Esophagus muscularis mucosa (tissue), 4 donors: ENCODE measurements around the gene ASTN2. TPM values are rescaled to one million over a fixed set of nuclear protein-coding genes. Genes with fewer than 3 reads are reported as not detected.

Source experiments
- DNase-seq: peaks from one replicate; pipeline ENCODE4 v3.0.0-alpha.2; 2017; ENCODE audit errors: extremely low spot score
- H3K27ac ChIP-seq, 4 donors: fragments of 200-600 bp; sonication (generic); replicated peaks in 1 of 4; 1 replicate in 3 of 4; 2 replicates in 1 of 4; pipeline ENCODE4 v1.5.1; 2016 to 2019; ENCODE audit warnings: mild to moderate bottlenecking in 1 of 4
- H3K27me3 ChIP-seq, 4 donors: fragments of 200-600 bp; sonication (generic); one replicate each; pipeline versions ENCODE4 v1.5.1 to v1.6.0; 2016 to 2019
- H3K36me3 ChIP-seq, 4 donors: fragments of 200-600 bp; sonication (generic); one replicate each; pipeline ENCODE4 v1.5.1; 2016 to 2019
- H3K4me1 ChIP-seq, 4 donors: fragments of 200-600 bp; sonication (generic); one replicate each; pipeline ENCODE4 v1.5.1; 2016 to 2019
- H3K4me3 ChIP-seq, 4 donors: fragments of 200-600 bp; sonication (generic); 1 replicate in 2 of 4; 2 replicates in 2 of 4; pipeline ENCODE4 v1.5.1; 2016 to 2019; ENCODE audit warnings: mild to moderate bottlenecking in 4 of 4, moderate library complexity in 1 of 4
- H3K9me3 ChIP-seq, 4 donors: fragments of 200-600 bp; sonication (generic); 1 replicate in 3 of 4; 2 replicates in 1 of 4; pipeline ENCODE4 v1.5.1; 2016 to 2019
- EP300 ChIP-seq: sonication (generic); formaldehyde crosslinking; IDR thresholded peaks from one replicate; pipeline ENCODE4 v1.6.1; 2017; ENCODE audit warnings: antibody characterized with exemption
- POLR2A ChIP-seq: fragments of 450-650 bp; IDR thresholded peaks from one replicate; pipeline ENCODE4 v1.6.1; 2017; ENCODE audit warnings: antibody characterized with exemption, moderate library complexity, mild to moderate bottlenecking, low read depth
- POLR2AphosphoS5 ChIP-seq, 2 donors: sonication (generic); formaldehyde crosslinking; IDR thresholded peaks; one replicate each; pipeline ENCODE4 v1.6.1; 2017; ENCODE audit warnings: antibody characterized with exemption in 2 of 2
- WGBS: methylation state at CpG from one replicate; pipeline ENCODE4 v1.1.5; 2018; 5-methylcytosine and 5-hydroxymethylcytosine counted together
- intact Hi-C: fragments of 100-400 bp; cut with DNase I; formaldehyde crosslinking; loops from one replicate; pipeline ENCODE4 v1.15.1; 2023
- total RNA-seq, 4 donors: library from RNA; depleted of rRNA; stranded (reverse); fragments of >200 nt; gene quantifications; one replicate each; pipeline versions ENCODE4 v1.1.0 to v1.2.1, GENCODE V29; 2016
- TF ChIP-seq, protein P1 (sequence below), 3 experiments: fragments of 200-600 bp in 2 of 3; fragments of 450-650 bp in 1 of 3; sonication (generic) in 2 of 3; IDR thresholded peaks; one replicate each; pipeline ENCODE4 v1.5.1; 2017 to 2019; ENCODE audit warnings: antibody characterized with exemption in 3 of 3, mild to moderate bottlenecking in 2 of 3, moderate library complexity in 1 of 3

ASTN2 gene
- total RNA-seq, 4 donors from 2014 or later, result 4.2 to 6.9 (median 5.5) TPM

DNA sequence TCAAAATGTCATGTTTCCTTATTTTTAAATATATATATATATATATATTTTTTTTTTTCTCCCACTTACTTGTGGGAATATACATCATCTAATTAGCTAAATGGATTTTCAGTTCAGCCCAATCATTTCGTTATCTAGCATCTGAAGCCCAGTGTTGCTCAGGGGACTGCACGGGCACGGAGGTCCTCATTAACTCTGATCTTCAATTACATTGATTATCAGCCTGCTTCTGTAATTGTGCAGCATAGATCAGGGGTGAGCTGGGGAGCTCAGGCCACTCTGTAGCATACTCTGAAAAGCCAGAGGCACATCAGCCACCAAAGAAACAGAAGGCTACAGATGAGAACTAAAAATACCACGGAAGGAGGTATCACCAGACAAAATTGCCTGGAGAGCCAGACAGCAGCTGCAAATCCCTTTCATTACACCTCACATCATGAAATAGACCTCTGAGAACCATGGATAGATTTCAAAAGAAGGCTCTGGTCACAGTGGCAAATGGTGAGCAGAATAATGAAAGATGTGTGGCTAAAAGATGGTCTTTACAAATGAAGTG, 401.3 kb downstream of the ASTN2 start:
- Histone ChIP-seq H3K36me3 (no peaks in the 10 kb centered on the region), H3K27me3 (no peaks in the 10 kb centered on the region), H3K9me3 (no peaks in the 10 kb centered on the region), H3K27ac (no peak overlapping the region), H3K4me3 (no peak overlapping the region), H3K4me1 (no peaks in the 10 kb centered on the region)
- no peak for TF ChIP-seq POLR2A
- no peak for TF ChIP-seq POLR2AphosphoS5 (IDR thresholded peaks at IDR 0.05)
- no peak for TF ChIP-seq EP300
- TF ChIP-seq, protein P1, sequence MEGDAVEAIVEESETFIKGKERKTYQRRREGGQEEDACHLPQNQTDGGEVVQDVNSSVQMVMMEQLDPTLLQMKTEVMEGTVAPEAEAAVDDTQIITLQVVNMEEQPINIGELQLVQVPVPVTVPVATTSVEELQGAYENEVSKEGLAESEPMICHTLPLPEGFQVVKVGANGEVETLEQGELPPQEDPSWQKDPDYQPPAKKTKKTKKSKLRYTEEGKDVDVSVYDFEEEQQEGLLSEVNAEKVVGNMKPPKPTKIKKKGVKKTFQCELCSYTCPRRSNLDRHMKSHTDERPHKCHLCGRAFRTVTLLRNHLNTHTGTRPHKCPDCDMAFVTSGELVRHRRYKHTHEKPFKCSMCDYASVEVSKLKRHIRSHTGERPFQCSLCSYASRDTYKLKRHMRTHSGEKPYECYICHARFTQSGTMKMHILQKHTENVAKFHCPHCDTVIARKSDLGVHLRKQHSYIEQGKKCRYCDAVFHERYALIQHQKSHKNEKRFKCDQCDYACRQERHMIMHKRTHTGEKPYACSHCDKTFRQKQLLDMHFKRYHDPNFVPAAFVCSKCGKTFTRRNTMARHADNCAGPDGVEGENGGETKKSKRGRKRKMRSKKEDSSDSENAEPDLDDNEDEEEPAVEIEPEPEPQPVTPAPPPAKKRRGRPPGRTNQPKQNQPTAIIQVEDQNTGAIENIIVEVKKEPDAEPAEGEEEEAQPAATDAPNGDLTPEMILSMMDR (IDR thresholded peaks at IDR 0.05), result no peak
- intact Hi-C loops, result no loop called here
- peak; percentile 64 for DNase-seq
- WGBS, result 70% methylated on average over 4 of the region's 4 CpGs

DNA sequence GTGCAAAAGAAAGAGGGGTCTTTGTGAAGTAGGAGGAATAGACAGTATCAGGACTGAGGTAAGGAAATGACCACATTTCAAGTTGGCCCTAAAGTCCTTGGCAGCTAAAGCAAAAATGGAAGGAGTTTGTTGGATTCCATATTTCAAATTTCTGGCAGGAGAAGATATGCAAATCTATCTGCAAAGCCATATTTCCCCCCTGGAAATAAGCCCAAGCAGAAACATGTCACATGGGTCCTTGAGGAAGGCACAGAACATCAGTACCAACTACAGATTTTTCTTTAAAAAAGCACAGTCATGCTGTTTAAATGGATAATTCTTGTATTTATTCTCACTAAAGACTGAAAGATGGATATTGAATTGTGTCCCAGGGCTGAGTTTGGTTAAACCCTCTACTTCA, 404.8 kb downstream of the ASTN2 start:
- Histone ChIP-seq H3K9me3 (no peaks in the 10 kb centered on the region), H3K27me3 (no peaks in the 10 kb centered on the region), H3K27ac (no peak overlapping the region), H3K36me3 (no peaks in the 10 kb centered on the region), H3K4me1 (no peaks in the 10 kb centered on the region), H3K4me3 (no peak overlapping the region)
- no peak for DNase-seq
- TF ChIP-seq POLR2AphosphoS5 (IDR thresholded peaks at IDR 0.05) (no peak), EP300 (no peak), POLR2A (no peak)
- TF ChIP-seq, protein P1 (IDR thresholded peaks at IDR 0.05), result no peak
- intact Hi-C loops, result no loop called here

DNA sequence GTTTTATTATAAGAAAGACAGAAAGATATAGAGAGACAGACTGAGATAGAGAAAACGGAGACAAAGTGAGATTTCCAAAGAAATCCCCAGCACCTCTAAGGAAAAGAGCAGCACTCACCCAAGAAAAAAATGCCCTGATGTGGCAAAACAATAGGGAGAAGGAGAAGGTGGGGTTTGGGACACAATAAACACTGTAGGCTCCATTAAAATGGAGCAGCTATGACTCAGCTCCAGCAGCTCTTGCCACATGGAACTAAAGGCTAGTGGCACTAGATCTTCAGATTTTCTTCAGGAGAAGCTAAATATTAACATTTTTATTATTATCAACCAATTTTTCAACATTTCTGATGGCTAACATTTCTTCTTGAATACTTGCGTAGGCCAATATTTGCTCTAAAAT, 406.0 kb downstream of the ASTN2 start:
- DNase-seq, result no peak
- Histone ChIP-seq H3K36me3 (no peaks in the 10 kb centered on the region), H3K27me3 (no peaks in the 10 kb centered on the region), H3K27ac (no peak overlapping the region), H3K4me1 (no peaks in the 10 kb centered on the region), H3K9me3 (no peaks in the 10 kb centered on the region), H3K4me3 (no peak overlapping the region)
- WGBS, result 59% methylated on average over 2 of the region's 2 CpGs
- intact Hi-C loops, result no loop called here
- TF ChIP-seq EP300 (no peak), POLR2A (no peak), POLR2AphosphoS5 (IDR thresholded peaks at IDR 0.05) (no peak)
- TF ChIP-seq, protein P1 (IDR thresholded peaks at IDR 0.05), result no peak

GRCh38 chr9:117008461-117008860, 406.4 kb downstream of the ASTN2 start:
- Histone ChIP-seq H3K36me3 (no peaks in the 10 kb centered on the region), H3K4me3 (no peak overlapping the region), H3K4me1 (no peaks in the 10 kb centered on the region), H3K27me3 (no peaks in the 10 kb centered on the region), H3K9me3 (no peaks in the 10 kb centered on the region), H3K27ac (no peak overlapping the region)
- TF ChIP-seq POLR2A (no peak), POLR2AphosphoS5 (IDR thresholded peaks at IDR 0.05) (no peak), EP300 (no peak)
- TF ChIP-seq, protein P1 (IDR thresholded peaks at IDR 0.05), result no peak
- DNase-seq, result no peak
- intact Hi-C loops, result no loop called here

GRCh38 chr9:117002686-117003085, 412.2 kb downstream of the ASTN2 start:
- H3K27ac ChIP-seq, result no peak overlapping the region
- no peak for DNase-seq
- H3K4me1 ChIP-seq, result no peaks in the 10 kb centered on the region
- no peaks in the 10 kb centered on the region for H3K9me3 ChIP-seq
- no peaks in the 10 kb centered on the region for H3K27me3 ChIP-seq
- no peaks in the 10 kb centered on the region for H3K36me3 ChIP-seq
- intact Hi-C loops, result no loop called here
- TF ChIP-seq POLR2AphosphoS5 (IDR thresholded peaks at IDR 0.05) (no peak), POLR2A (no peak)
- TF ChIP-seq, protein P1 (IDR thresholded peaks at IDR 0.05), result no peak
- 73% methylated on average over 3 of the region's 3 CpGs for WGBS
- H3K4me3 ChIP-seq, result no peak overlapping the region
